Activated gamma-delta T cell treated with anti-CD3 and anti-CD28 coated beads, Interleukin-2, amount 50 U/mL, for 16 hours (primary cell): ENCODE data around the gene GREM2.

Experiments used
- DNase-seq: peaks from one replicate; pipeline ENCODE4 v3.0.0-alpha.2; 2020; ENCODE audit warnings: low read depth

The GREM2 gene

GRCh38 chr1:240559781-240560180, 52.2 kb downstream of the GREM2 start:
- DNase-seq, result no peak

DNA sequence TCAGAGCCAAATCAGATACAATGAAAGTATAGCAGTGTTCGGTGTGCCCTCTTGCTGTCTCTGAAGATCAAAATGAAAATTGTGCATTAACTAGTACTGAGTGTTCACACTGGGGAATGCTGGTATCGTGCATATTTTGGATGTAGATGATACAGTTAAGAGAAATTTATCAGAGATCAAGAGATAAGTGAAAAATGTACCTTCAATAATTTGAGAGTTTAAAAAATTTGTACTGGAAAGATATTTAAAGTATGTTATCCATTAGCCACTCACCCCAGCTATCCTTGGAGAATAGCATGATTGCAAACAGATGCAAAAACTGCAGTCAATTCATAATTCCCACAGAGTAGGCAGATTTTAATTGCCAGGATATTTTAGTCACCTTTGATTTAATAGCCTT, 56.4 kb downstream of the GREM2 start:
- no peak for DNase-seq

DNA sequence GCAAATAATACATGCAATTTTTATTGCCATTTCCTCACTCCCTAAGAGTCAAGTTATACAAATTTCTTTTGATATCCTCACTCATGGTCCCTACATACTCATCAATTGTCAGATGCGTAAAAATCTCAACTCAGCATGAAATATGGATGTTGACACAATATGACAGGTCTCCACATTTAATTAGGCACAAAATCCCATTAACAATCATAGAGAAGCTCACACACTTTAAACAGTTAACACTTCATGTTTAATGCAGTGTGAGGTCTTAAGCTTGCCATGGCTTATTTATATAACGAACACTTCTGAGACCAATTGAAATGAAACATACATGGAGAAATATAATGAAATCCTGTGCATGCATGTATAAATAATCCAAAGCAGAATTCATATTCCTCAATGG, 58.6 kb downstream of the GREM2 start:
- no peak for DNase-seq

DNA sequence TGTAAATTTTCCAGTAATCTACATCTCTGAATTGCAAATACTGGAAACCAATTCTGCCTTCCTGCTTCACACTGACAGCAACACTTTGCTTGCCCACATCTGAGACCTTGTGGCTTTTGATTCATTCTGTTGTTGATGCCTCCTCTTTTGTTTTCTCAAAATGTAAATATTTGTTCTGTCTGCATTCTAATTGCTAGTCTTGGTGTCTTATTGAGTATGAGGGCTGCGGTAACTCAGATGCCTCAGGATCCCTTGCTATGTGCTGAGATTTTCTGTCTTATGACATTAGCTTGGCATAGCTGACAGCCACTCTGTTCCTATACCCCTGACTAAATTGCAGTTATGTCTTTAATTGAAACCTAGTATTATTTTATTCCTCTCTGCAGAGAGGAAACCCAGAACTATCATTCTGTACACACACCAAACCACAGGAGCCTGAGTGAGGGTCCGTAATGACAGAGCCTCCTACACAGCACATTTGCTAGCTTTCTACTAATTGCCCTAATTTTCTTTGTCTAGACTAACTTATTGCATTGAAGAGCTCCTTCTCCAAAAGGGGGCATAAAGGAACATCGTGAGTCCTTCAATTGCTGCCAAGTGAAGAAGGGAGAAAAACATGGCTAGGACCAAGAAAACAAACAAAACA, 72.1 kb downstream of the GREM2 start:
- DNase-seq, result no peak

DNA sequence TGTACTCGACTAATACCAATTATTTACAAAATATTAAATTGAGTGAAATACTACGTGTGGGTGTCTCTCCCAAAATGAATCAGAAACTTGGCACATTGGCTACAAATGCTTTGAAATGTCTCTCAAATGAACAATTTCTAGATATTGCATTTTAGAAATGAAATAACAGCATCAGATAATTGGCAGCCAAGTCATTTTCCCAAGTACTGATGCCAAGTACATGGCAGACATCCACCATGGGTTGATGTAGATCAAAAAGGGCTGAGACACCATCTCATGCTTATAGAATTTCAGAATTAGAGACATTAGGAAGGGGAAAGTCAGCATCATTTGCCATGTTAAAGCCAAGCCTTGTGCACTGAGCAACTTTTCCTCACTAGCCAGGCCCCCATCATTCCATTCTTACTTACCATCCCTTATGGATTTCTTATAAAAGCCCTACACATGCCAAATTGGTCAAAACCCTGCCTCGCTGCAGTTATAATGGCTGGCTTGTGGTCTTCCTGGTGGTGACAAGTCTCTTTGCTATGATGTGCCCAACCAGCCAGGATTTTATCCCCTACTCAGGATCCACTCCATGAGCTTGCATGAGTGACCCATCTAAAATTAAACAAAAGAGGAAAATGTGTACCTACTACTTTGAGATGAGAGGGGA, 73.1 kb downstream of the GREM2 start:
- DNase-seq, result no peak

GRCh38 chr1:240533154-240533780, 78.7 kb downstream of the GREM2 start:
- no peak for DNase-seq

DNA sequence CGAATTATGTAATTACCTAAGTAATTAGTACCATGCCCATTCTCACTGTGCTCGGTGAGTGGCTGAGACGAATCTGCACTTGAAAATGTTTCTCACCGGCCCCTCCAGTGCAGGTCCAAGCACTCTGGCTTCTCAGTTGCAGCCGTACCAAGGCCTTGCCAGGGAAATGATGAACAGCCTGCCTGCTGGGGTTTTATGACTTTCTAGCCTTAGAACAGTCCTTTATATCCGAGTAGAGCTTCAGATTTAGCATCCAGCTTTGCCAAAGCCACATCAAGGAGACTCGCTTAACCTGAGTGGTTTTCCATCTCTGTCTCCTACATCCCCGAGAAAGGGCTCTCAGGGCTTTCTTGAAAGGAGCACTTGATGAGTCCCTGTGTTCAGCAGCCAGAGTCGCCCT, 83.4 kb downstream of the GREM2 start:
- DNase-seq, result no peak

- no peak for DNase-seq
These were observed 84.9 kb downstream of the GREM2 start for GRCh38 chr1:240527086-240527485.

- DNase-seq, result no peak
These were observed 85.6 kb downstream of the GREM2 start for GRCh38 chr1:240526312-240526711.

GRCh38 chr1:240524356-240525069, 87.4 kb downstream of the GREM2 start:
- DNase-seq, result no peak

DNA sequence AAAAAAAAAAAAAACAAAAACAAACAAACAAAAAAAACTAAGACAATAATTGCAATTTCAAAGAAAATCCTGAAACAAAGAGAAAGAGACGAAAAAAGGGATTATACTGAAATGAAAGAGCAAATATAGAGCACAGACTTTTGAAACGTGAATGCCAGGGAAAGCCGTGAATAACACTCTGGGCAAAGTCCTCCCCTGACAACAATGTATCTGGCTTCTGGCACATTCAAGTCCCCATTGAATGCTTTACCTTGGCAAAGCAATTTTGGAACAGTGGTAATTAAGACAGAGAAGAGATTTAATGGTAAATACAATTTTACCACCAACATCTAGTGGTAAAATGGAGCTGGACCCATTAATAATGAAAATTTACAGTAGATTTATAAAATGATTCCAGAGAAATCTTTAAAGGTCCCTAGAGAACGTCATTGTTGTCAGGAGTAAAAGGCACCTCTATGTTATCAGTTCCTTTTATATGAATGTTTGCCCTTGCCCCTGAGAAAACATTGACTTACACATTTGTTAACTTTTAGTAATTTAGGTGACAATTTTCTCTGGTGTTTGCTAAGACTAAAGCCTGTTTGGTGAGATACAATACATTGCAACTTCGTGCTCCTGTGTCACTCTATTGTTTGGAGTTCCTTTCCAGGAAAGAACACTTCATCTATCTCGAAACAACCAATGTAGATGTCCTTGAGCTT, 89.7 kb downstream of the GREM2 start:
- no peak for DNase-seq

GRCh38 chr1:240517891-240518290, 94.1 kb downstream of the GREM2 start:
- DNase-seq, result no peak

- no peak for DNase-seq
These were observed 95.9 kb downstream of the GREM2 start for GRCh38 chr1:240516069-240516468.

DNA sequence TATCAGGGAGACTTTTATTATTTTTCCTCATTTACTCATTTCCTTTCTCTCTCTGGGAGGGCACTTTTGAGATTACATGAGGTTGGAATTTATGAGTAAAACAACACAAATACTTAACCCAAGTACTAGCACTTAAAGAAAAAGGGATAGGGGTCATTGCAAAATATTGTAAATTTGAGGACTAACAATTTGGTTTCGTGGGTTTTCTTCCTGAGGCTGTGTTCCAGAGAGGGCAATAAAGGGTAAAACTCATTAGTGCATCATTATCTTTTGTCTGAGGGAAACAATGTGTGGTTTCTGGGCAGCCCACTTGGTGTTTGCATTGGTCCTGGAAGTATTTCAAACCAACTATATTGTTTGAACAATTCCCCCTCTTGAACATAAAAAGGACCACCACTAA, 96.5 kb downstream of the GREM2 start:
- DNase-seq, result no peak

DNA sequence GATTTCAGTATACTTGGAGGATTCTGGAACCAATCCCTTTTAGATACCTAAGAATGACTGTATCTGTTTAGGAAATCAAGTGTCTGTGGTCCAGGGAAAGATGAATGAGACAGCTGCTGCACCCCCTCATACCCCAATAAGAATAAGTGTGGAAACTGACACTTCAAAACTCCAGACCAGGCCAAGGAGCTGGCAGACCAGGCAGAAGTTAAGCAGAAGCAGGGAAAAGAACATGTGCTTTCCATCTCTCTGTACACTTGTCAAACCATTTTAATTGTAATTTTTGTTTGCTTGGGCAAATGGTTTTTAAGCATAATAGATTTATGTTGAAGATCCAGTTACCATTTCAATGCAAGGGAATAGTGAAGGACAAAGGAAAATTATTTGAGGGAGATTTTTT, 100.2 kb downstream of the GREM2 start:
- no peak for DNase-seq

- DNase-seq, result no peak
These were observed 103.0 kb downstream of the GREM2 start for GRCh38 chr1:240508950-240509349.

GRCh38 chr1:240508201-240508600, 103.8 kb downstream of the GREM2 start:
- DNase-seq, result no peak

GRCh38 chr1:240506176-240506575, 105.8 kb downstream of the GREM2 start:
- no peak for DNase-seq

- DNase-seq, result no peak
These were observed 108.4 kb downstream of the GREM2 start for GRCh38 chr1:240503558-240503957.

GRCh38 chr1:240503036-240503435, 108.9 kb downstream of the GREM2 start:
- DNase-seq, result no peak

- no peak for DNase-seq
These were observed 110.8 kb downstream of the GREM2 start for GRCh38 chr1:240501115-240501514.

DNA sequence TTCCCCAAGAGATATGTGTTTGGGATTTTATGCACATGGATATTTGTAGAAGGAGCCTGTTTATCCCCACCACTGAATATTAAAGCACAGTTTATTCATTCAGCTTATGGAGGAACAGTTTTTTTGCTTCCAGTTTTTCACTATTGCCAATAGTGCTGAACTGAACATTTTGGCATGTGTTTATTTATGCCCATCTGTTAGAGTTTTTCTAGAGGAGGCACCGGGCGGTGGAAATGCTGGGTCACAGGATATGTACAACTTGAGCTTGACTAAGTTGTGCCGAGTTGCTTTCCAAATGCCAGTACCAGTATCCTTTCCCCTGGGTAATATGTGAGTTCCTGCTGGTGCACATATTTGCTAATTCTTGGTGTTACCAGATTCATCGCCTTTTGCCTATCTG, 111.3 kb downstream of the GREM2 start:
- no peak for DNase-seq
